H1 (cell line): Measurements from ENCODE around the gene MATN4. TPM values are rescaled to one million over a fixed set of nuclear protein-coding genes. Genes with fewer than 3 reads are reported as not detected.
A peak's percentile ranks its signal among the peaks of the same experiment; 100 is the strongest.

ENCODE experiments used
- CTCF ChIA-PET: fragments of 300-600 bp; sonication (Branson Sonifier 250); formaldehyde crosslinking; loops from one replicate; lab custom pipeline; 2021; ENCODE audit not compliant: partially characterized antibody; lab: Charles Lee
- POLR2A ChIA-PET: fragments of 300-600 bp; sonication (Branson Sonifier 250); formaldehyde crosslinking; loops from one replicate; lab custom pipeline; 2021; ENCODE audit warnings: inconsistent platforms; ENCODE audit not compliant: partially characterized antibody; lab: Charles Lee
- DNase-seq, 2 experiments: peaks; one replicate each; pipeline versions ENCODE4 v3.0.0 to v3.0.0-alpha.2; 2010 to 2022; ENCODE audit warnings: low spot score in 2 of 2, low read depth in 1 of 2, mixed read lengths in 1 of 2
- FAIRE-seq: peaks from 2 replicates; lab custom pipeline; 2011; peaks lifted over from hg19 to GRCh38; lab: Jason Lieb, UNC
- H2AFZ ChIP-seq: 2 replicates; pipeline ENCODE4 v1.8.1; 2012; ENCODE audit warnings: low read length, inconsistent platforms
- H2AK5ac ChIP-seq: 2 replicates; pipeline ENCODE4 v1.6.1; 2013; ENCODE audit warnings: low read depth, low read length
- H2BK120ac ChIP-seq: replicated peaks from 2 replicates; pipeline ENCODE3; 2013; ENCODE audit warnings: low read depth, low read length, inconsistent platforms
- H2BK12ac ChIP-seq: 2 replicates; pipeline ENCODE4 v1.6.1; 2013; ENCODE audit warnings: low read depth, low read length
- H2BK15ac ChIP-seq: 2 replicates; pipeline ENCODE4 v1.6.1; 2013; ENCODE audit warnings: low read length
- H2BK20ac ChIP-seq: 2 replicates; pipeline ENCODE4 v1.6.1; 2013; ENCODE audit warnings: low read length
- H2BK5ac ChIP-seq: 2 replicates; pipeline ENCODE4 v1.6.1; 2013; ENCODE audit warnings: low read depth, low read length
- H3K14ac ChIP-seq: 2 replicates; pipeline ENCODE4 v1.6.1; 2013; ENCODE audit warnings: inconsistent platforms; ENCODE audit not compliant: insufficient read length
- H3K18ac ChIP-seq: 2 replicates; pipeline ENCODE4 v1.6.1; 2013; ENCODE audit warnings: low read length; ENCODE audit errors: extremely low read depth
- H3K23ac ChIP-seq: 2 replicates; pipeline ENCODE4 v1.6.1; 2013; ENCODE audit warnings: inconsistent platforms; ENCODE audit not compliant: insufficient read length
- H3K23me2 ChIP-seq: 2 replicates; pipeline ENCODE4 v1.6.1; 2013; ENCODE audit warnings: low read depth, low read length
- H3K27ac ChIP-seq: 2 replicates; pipeline ENCODE4 v1.6.1; 2011; ENCODE audit warnings: low read depth, low read length, inconsistent platforms
- H3K27me3 ChIP-seq, 4 experiments: replicated peaks in 1 of 4; 1 replicate in 1 of 4; 2 replicates in 3 of 4; pipeline versions ENCODE4 v1.6.1 to v1.8.1; 2011 to 2013; ENCODE audit warnings: low read length in 3 of 4, mild to moderate bottlenecking in 3 of 4, inconsistent platforms in 2 of 4, mixed read lengths in 2 of 4, moderate library complexity in 1 of 4; ENCODE audit not compliant: control insufficient read depth in 3 of 4, insufficient read depth in 3 of 4; ENCODE audit errors: extremely low read depth in 1 of 4
- H3K36me3 ChIP-seq, 4 experiments: 2 replicates each; pipeline versions ENCODE4 v1.6.1 to v1.8.1; 2011 to 2013; ENCODE audit warnings: mild to moderate bottlenecking in 4 of 4, low read length in 3 of 4, moderate library complexity in 2 of 4, control low read depth in 1 of 4, inconsistent platforms in 1 of 4; ENCODE audit not compliant: insufficient read depth in 4 of 4, control insufficient read depth in 2 of 4
- H3K4ac ChIP-seq: replicated peaks from 2 replicates; pipeline ENCODE3; 2013; ENCODE audit warnings: low read length, low read depth, mixed read lengths, inconsistent platforms; ENCODE audit not compliant: insufficient read length
- H3K4me1 ChIP-seq, 4 experiments: replicated peaks in 1 of 4; 1 replicate in 1 of 4; 2 replicates in 3 of 4; pipeline versions ENCODE4 v1.6.1 to v1.8.1; 2011 to 2013; ENCODE audit warnings: low read length in 3 of 4, inconsistent platforms in 2 of 4, mixed read lengths in 1 of 4; ENCODE audit not compliant: insufficient read depth in 4 of 4, control insufficient read depth in 3 of 4
- H3K4me2 ChIP-seq, 2 experiments: 2 replicates each; pipeline versions ENCODE4 v1.6.1 to v1.8.1; 2011 to 2013; ENCODE audit warnings: low read depth in 2 of 2, low read length in 2 of 2, control low read depth in 1 of 2, inconsistent platforms in 1 of 2, mild to moderate bottlenecking in 1 of 2; ENCODE audit not compliant: insufficient read depth in 1 of 2
- H3K4me3 ChIP-seq, 4 experiments: fragments of 200-600, 300-600 bp in 1 of 4; sonication (generic), shearing (Covaris generic), sonication (Bioruptor Twin) in 1 of 4; 2 replicates each; pipeline versions ENCODE4 v1.5.1 to v1.8.1; 2011 to 2016; ENCODE audit warnings: low read length in 4 of 4, low read depth in 3 of 4, control low read depth in 2 of 4, inconsistent platforms in 2 of 4, mild to moderate bottlenecking in 2 of 4, mixed read lengths in 1 of 4, moderate library complexity in 1 of 4; ENCODE audit not compliant: insufficient read depth in 2 of 4; ENCODE audit errors: extremely low read depth in 1 of 4
- H3K56ac ChIP-seq: replicated peaks from 2 replicates; pipeline ENCODE3; 2013; ENCODE audit warnings: low read depth, mild to moderate bottlenecking, mixed read lengths, low read length, inconsistent platforms; ENCODE audit not compliant: insufficient read length
- H3K79me1 ChIP-seq: 2 replicates; pipeline ENCODE4 v1.6.1; 2013; ENCODE audit warnings: low read depth, low read length, control low read depth
- H3K79me2 ChIP-seq, 2 experiments: 2 replicates each; pipeline versions ENCODE4 v1.6.1 to v1.8.1; 2012 to 2013; ENCODE audit warnings: low read length in 2 of 2, mild to moderate bottlenecking in 2 of 2, inconsistent platforms in 1 of 2; ENCODE audit not compliant: insufficient read depth in 2 of 2, control insufficient read depth in 1 of 2
- H3K9ac ChIP-seq, 4 experiments: replicated peaks in 1 of 4; 1 replicate in 1 of 4; 2 replicates in 3 of 4; pipeline versions ENCODE4 v1.6.1 to v1.8.1; 2011 to 2013; ENCODE audit warnings: low read depth in 3 of 4, low read length in 3 of 4, control low read depth in 2 of 4, mild to moderate bottlenecking in 2 of 4, moderate library complexity in 2 of 4, inconsistent platforms in 1 of 4; ENCODE audit errors: extremely low read depth in 1 of 4
- H3K9me3 ChIP-seq, 2 experiments: 2 replicates each; pipeline versions ENCODE4 v1.6.1 to v1.8.1; 2012 to 2013; ENCODE audit warnings: mild to moderate bottlenecking in 2 of 2, moderate library complexity in 2 of 2, control low read depth in 1 of 2, inconsistent platforms in 1 of 2, low read depth in 1 of 2, low read length in 1 of 2, mixed read lengths in 1 of 2; ENCODE audit not compliant: insufficient read depth in 2 of 2
- H4K20me1 ChIP-seq, 2 experiments: replicated peaks in 1 of 2; 2 replicates each; pipeline versions ENCODE3 to v1.8.1; 2011 to 2013; ENCODE audit warnings: inconsistent platforms in 2 of 2, low read length in 2 of 2, mild to moderate bottlenecking in 1 of 2; ENCODE audit not compliant: insufficient read depth in 2 of 2, control insufficient read depth in 1 of 2
- H4K5ac ChIP-seq: 2 replicates; pipeline ENCODE4 v1.6.1; 2013; ENCODE audit warnings: low read length, low read depth, mixed read lengths, inconsistent platforms; ENCODE audit not compliant: insufficient read length
- H4K8ac ChIP-seq: 2 replicates; pipeline ENCODE4 v1.8.0; 2013; ENCODE audit warnings: mild to moderate bottlenecking, moderate library complexity, low read length, inconsistent platforms; ENCODE audit not compliant: insufficient read depth; ENCODE audit errors: extremely low read depth
- H4K91ac ChIP-seq: replicated peaks from 2 replicates; pipeline ENCODE3; 2013; ENCODE audit warnings: low read length, mixed read lengths, inconsistent platforms; ENCODE audit not compliant: insufficient read length
- CHD2 ChIP-seq: IDR thresholded peaks from 2 replicates; pipeline ENCODE4 v1.6.1; 2012; ENCODE audit warnings: low read length, improper control_type of control experiment
- HDAC6 ChIP-seq: IDR thresholded peaks from one replicate; pipeline ENCODE4 v1.7.1; 2012; ENCODE audit warnings: low read depth, mild to moderate bottlenecking, inconsistent platforms, low read length, moderate library complexity
- NRF1 ChIP-seq: IDR thresholded peaks from 2 replicates; pipeline ENCODE4 v1.6.1; 2011; ENCODE audit warnings: mild to moderate bottlenecking, low read depth, low read length, improper control_type of control experiment
- POLR2AphosphoS5 ChIP-seq: IDR thresholded peaks from 2 replicates; pipeline ENCODE4 v1.6.1; 2011; ENCODE audit warnings: low read depth, low read length
- TBP ChIP-seq: IDR thresholded peaks from 2 replicates; pipeline ENCODE4 v1.6.1; 2011; ENCODE audit warnings: low read depth, low read length, improper control_type of control experiment
- WGBS, 2 experiments: shearing (Covaris generic) in 1 of 2; methylation state at CpG; one replicate each; pipeline versions ENCODE4 v1.1.6 to v1.1.7; 2013 to 2015; ENCODE audit warnings: low lambda C conversion rate in 2 of 2, mixed read lengths in 2 of 2, inconsistent platforms in 1 of 2, low coverage in 1 of 2, missing lambda C conversion rate in 1 of 2; ENCODE audit not compliant: insufficient replicate concordance in 2 of 2, insufficient coverage in 1 of 2, insufficient read length in 1 of 2; ENCODE audit errors: extremely low coverage in 1 of 2, missing lambda C conversion rate in 1 of 2; 5-methylcytosine and 5-hydroxymethylcytosine counted together
- polyA plus RNA-seq, 7 experiments: library from polyadenylated mRNA; depleted of rRNA in 3 of 7; stranded (reverse) in 5 of 7; unstranded in 2 of 7; fragments of >200 nt in 5 of 7; fragments of 200-250 nt in 2 of 7; gene quantifications; 1 replicate in 5 of 7; 2 replicates in 1 of 7; 4 replicates in 1 of 7; pipeline versions ENCODE4 v1.2.1 to v1.2.3, GENCODE V29; 2011 to 2013; ENCODE audit warnings: missing spikeins in 2 of 7, mixed read lengths in 2 of 7
- total RNA-seq: library from RNA; stranded (reverse); fragmentation: NEBNext Ultra II Directional; extraction: Animal tissue kit (Norgen Biotek cat#: 25700); gene quantifications from 2 replicates; pipeline ENCODE4 v1.2.1, GENCODE V29; 2021
- TF ChIP-seq, protein P1 (sequence below): IDR thresholded peaks from 2 replicates; pipeline ENCODE4 v1.6.1; 2011; ENCODE audit warnings: low read length, improper control_type of control experiment
- TF ChIP-seq, protein P2 (sequence below): IDR thresholded peaks from 2 replicates; pipeline ENCODE4 v1.6.1; 2012; ENCODE audit warnings: inconsistent platforms

The MATN4 gene
- total and polyA plus RNA-seq, 2 of the 8 experiments (the other 6 are each of a cell fraction or from before 2014, with no cell fraction given) = 2.1 to 4.4 TPM

DNA sequence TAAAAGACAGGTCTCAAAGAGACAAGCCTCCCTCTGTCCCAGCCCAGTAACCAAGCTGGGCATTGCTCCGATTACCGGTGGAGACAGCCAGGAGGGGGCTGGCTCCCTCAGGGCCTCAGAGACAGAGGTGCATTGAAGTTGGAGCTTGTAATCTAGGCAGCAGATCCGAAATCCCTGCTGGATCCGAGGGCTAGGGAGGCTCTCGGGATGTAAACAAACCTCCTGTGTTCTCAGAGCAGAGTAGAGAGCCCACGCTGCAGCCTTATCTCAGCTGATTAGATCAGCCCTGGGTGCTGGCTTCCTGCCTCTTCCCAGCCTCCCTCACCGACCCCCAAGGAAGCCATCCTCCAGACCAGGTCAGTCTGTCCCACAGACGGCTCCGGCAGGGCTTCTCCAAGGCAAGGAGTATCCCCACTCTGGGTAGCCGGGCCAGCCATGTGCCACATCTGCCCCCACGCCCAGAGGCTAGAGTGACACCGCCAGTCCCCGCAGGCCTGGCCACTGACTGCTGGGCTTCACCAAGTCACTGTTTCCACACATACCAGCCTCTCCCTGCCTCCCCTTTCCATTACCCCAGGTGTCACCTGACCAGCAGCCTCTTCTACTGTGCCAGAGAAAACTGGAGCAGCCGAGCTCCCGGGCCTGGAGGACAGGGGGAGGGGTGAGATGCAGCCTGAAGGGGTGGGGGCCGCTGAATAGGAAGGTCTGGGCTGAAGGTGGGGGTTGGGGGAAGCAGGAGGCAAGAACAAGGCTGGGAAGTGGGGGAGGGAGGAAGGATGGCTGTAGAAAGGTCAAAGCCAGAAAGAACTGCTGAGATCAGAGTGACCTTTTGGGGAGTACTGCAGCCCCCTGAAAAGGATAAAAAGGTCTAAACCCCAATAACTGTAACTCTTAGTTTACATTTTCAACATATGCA, 34.1 kb upstream of the MATN4 start:
- FAIRE-seq = no peak
- peak overlapping the region; percentile 8 to 51 (median 36) for H3K4me3 ChIP-seq
- peak; percentile 22; the same call in 1 of the 2 replicates for TF ChIP-seq CHD2
- TF ChIP-seq, protein P1, sequence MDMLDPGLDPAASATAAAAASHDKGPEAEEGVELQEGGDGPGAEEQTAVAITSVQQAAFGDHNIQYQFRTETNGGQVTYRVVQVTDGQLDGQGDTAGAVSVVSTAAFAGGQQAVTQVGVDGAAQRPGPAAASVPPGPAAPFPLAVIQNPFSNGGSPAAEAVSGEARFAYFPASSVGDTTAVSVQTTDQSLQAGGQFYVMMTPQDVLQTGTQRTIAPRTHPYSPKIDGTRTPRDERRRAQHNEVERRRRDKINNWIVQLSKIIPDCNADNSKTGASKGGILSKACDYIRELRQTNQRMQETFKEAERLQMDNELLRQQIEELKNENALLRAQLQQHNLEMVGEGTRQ = peak; percentile 55
- TF ChIP-seq POLR2AphosphoS5 = peak; percentile 48
- TF ChIP-seq NRF1 = no peak
- peak; percentile 40; the same call in 1 of the 2 replicates for TF ChIP-seq TBP
- no peak for TF ChIP-seq HDAC6
- TF ChIP-seq, protein P2, sequence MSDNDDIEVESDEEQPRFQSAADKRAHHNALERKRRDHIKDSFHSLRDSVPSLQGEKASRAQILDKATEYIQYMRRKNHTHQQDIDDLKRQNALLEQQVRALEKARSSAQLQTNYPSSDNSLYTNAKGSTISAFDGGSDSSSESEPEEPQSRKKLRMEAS = peak; percentile 37

More for the DNA sequence above, 34.1 kb upstream of the MATN4 start:
- Histone ChIP-seq H3K36me3 (peaks cover 0 to 6% (median 0%) of the 10 kb centered on the region in 4 experiments; a peak in 1 of 8 replicates), H3K4ac (peak overlapping the region; percentile 11), H2AK5ac (peak overlapping the region; percentile 65), H3K4me2 (peak overlapping the region; percentile 68 to 84), H3K79me2 (peaks cover 0 to 89% of the 10 kb centered on the region in 2 experiments; a peak in 3 of 4 replicates), H3K4me1 (peaks cover 46 to 87% (median 62%) of the 10 kb centered on the region in 4 experiments), H3K23me2 (0 out of 2 replicates have a peak, but pooled peaks cover under 1% of the 10 kb centered on the region), H3K14ac (no peak overlapping the region), H3K9me3 (no peaks in the 10 kb centered on the region), H2BK12ac (peak overlapping the region; percentile 91), H2BK120ac (peak overlapping the region; percentile 67), H4K91ac (peak overlapping the region; percentile 85), H2BK5ac (peak overlapping the region; percentile 93), H3K18ac (peak overlapping the region; percentile 90), H4K20me1 (peaks cover 0 to 5% of the 10 kb centered on the region in 2 experiments), H3K27ac (peak overlapping the region; percentile 89), H4K8ac (peak overlapping the region; percentile 93), H2AFZ (no peak overlapping the region), H3K56ac (peak overlapping the region; percentile 50), H3K79me1 (peaks cover 28% of the 10 kb centered on the region), H4K5ac (peak overlapping the region; percentile 89), H3K23ac (no peak overlapping the region), H3K27me3 (no peaks in the 10 kb centered on the region), H2BK15ac (no peak overlapping the region), H2BK20ac (peak overlapping the region; percentile 92), H3K9ac (peak overlapping the region in 3 of 4 experiments; percentile 56 to 63 (median 58); a peak in 6 of 7 replicates)
- WGBS, 2 experiments = 24% methylated on average over 13 of the region's 16 CpGs; no CpG with 5 or more reads in 1 of the 2 experiments
- DNase-seq = peak in 1 of 2 experiments; percentile 63
- CTCF ChIA-PET = interaction anchor here (0.6 to 4.6 kb wide), 16 partner anchors 10 to 429 kb away, joined by 3 to 24 read pairs (median 5); partner anchors contain the start of gene SYS1
- POLR2A ChIA-PET = interaction anchor here (0.7 to 2.3 kb wide), 17 partner anchors 9 to 480 kb away, joined by 3 to 18 read pairs (median 4); partner anchors contain the start of genes PIGT and SYS1
